Retina (tissue), 1 donor: ENCODE data around the gene KRTAP24-1.

Experiments used
- DNase-seq: peaks from one replicate; pipeline ENCODE4 v3.0.0-alpha.2; 2016

Gene KRTAP24-1, protein sequence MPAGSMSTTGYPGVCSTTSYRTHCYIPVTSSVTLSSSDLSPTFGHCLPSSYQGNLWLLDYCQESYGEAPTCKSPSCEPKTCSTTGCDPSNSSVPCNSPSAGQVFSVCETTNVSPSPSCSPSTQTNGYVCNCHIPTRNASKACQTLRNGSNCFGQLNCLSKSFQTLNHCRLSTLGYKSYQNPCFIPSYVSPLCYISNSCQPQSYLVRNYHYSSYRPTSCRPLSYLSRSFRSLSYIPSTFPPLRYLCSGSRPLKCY

DNA sequence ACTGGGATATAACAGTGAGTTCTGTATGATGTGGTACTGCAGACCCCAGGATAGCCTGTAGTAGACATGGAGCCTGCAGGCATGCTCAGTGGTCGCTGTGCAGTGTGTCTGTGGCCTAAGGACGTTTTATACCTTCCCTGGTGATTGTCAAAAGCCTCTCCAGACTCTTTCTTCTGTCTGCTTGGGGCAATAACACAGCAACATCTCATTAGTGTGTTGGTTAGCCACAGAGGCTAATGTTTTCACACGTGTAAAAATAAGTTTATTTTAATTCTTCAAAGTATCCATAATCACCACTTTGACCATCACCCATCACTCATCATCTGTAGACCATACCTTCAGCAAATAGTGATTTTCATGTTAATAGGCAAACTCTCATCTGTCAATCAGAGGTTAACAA, at the start of gene KRTAP24-1:
KRTAP24-1 (minus strand) TSS at position 101 of the 400 bp plus-strand sequence; CDS start at position 83, 18 bp downstream.
- DNase-seq, result no peak

DNA sequence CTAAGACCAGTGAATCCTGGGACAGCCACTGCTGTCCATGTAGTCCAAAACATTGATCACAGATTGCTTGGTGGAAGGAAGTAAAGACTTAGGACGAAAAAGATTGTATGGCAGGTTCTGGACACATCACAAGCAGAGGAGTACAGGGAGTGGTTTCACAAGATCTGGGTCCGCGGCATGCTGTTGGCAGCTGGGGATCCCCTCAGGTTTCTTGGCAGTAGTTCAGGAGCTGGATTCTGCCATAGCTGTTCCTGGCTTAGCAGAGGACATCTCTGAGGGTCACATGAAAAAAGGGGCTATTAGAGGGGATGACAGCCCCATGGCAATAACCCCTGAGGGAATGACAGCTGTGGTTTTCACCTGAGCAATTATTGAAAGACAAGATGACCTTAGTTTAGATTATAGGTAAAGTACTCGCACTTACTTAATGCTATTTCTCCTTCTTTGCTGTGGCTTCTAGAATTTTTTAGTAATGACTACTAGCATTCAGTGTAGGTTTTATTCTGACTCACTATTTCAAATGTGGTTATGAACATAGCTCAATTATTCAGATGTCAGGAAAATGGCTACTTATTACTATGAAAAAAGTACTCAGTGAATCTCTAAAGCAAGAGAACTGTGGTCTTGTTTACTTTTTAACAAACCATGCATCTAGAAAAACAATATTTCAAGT, 46.6 kb upstream of the KRTAP24-1 start:
- DNase-seq, result no peak

DNA sequence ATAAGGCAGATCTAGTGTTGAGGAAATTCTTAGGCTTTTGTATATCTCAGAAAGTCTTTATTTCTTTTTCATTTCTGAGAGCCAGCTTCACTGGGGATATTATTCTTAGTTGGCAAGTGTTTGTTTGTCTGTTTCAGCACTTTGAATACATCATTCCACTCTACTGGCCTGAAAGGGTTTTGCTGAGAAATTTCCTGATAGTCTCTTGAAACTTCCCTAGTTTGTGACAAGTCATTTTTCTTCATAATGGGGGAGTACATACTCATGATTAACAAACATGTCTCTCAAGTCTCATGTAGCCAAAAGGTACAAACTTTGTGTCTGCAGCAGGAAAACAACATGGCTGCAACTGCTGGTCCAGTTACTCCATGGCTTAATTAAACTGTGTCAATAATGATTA, 43.6 kb upstream of the KRTAP24-1 start:
- no peak for DNase-seq

DNA sequence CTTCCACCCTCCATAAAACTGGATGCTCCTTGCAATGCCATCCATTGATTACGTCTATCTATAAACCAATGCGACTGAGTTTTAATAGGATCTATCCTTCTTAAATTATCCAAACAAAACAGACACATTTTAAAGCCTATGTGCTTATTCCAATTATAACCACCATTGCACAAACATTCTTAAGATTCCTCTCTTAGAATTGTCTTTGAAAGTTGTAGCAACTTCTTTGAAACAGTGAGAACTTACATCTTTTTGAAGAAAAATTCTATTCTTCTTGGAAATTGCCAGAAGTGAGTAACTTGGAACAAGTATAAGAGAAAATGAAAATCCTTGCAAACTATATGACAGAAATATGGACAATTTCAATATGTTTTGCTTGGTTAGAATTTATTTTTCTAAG, 37.5 kb upstream of the KRTAP24-1 start, which contains the start of gene KRTAP26-1:
KRTAP26-1 (minus strand) TSS at position 101 of the 400 bp plus-strand sequence. CDS start 280 bp downstream, outside the sequence.
- DNase-seq, result no peak

DNA sequence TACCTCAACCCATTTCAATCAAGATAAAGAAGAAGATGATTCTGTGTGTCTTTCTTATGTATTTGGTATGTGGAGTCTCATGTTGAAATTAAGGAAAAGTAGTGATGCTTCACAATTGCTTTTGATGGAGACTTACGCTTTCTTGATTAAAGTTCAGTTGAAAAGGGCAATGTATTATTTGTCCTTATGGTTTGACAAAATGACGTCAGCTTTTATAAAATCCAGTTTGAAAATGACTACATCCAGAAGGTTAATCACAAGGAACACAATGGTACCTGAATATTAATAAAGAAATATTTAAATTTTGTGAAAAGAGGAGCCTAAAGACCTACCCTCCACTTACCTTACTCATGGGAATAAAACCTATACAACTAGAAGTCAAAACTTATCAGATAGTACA, 33.0 kb upstream of the KRTAP24-1 start:
- DNase-seq, result no peak

DNA sequence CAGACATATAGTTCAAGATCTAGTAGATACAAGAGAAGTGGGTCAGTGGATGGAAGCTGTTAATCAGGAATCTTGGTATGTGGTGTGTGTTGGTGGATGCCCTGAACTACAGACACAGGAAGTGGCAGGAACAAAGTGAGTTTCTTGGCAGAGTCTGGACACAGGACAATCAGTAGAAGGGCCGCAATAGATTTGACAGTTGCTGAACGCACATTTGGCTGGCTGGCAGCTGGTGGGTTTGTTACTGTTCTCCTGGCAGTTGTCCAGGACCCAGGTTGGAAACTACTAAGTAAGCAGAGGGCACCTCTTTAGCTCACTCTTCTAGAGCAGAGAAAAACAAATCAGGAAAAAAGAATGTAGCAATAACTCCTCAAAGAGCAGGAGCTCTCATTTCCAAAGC, 24.1 kb upstream of the KRTAP24-1 start:
- no peak for DNase-seq

DNA sequence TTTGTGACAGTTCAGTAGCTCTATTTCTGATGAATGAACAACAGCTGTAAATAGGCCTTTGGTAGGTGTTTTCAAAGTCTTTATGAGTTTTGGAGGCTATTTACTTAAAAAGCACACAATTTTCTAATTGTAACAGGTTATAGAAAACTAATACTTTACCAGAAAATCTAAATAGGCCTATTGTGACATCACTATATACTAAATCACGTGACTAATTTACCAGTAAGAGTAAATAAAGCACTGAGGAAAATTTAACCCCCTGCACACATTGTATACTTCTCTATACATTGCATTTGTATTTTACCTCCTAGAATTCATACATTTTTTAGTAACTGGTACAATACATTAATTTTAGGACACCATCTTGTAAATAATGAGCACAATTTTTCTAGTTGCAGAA, 22.4 kb upstream of the KRTAP24-1 start:
- DNase-seq, result no peak

DNA sequence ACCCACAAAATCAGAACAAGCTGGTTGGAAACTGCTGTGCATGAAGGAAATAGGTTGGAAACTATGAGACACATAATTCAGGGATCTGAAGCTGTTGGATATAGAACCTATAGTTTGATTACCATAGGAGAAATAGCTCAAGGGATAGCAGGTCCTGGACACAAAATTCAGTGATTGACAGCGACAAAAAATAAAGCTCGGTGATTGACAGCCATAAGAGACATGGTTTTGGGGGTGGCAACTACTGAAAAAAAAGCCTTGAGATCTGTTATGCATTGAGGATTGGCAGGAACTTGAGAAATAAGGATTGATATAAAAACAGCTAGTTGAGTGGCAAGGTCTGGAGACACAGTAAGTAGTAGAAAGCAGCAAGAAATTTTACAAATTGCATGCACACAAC, 6.5 kb upstream of the KRTAP24-1 start, which contains the start of gene KRTAP25-1:
KRTAP25-1 (minus strand) TSS at position 300 of the 400 bp plus-strand sequence; CDS start at position 276, 24 bp downstream.
- no peak for DNase-seq

DNA sequence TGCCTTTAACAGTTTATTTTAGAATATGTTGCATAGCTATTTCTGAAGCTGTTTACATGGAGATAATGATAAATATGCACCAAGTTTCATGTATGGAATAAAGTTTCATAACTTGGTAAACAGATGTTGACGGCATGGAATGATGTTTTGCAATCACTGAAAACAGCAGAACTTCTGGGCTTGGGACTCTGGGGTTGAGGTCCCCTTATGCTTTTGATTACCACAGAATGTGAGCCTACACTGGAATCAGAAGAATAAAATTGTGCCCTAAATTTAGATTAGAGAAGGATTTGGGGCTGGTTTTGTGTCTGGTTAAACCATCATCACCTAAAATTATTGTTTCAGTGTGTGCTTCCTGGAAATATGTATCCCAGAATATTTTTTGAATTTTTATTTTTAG, 11.1 kb downstream of the KRTAP24-1 start:
- DNase-seq, result no peak

DNA sequence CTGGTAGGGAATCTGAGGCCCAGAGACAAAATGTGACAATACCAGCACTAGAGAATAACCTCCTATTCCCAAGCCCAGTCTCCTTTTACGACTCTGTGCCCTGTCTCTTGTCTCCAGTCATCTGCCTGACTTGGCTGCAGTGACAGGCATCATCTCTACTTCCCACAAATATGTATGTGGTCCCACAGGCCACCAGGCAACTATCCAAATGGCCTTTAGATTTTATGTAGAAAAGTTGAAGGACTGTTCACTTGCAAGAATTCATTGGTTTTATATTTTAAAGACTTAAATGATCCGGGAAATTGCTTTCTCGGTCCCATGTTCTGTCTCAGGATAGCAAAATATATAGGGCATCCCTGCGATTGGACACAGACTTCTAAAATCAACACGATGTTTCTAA, 11.6 kb downstream of the KRTAP24-1 start:
- no peak for DNase-seq

DNA sequence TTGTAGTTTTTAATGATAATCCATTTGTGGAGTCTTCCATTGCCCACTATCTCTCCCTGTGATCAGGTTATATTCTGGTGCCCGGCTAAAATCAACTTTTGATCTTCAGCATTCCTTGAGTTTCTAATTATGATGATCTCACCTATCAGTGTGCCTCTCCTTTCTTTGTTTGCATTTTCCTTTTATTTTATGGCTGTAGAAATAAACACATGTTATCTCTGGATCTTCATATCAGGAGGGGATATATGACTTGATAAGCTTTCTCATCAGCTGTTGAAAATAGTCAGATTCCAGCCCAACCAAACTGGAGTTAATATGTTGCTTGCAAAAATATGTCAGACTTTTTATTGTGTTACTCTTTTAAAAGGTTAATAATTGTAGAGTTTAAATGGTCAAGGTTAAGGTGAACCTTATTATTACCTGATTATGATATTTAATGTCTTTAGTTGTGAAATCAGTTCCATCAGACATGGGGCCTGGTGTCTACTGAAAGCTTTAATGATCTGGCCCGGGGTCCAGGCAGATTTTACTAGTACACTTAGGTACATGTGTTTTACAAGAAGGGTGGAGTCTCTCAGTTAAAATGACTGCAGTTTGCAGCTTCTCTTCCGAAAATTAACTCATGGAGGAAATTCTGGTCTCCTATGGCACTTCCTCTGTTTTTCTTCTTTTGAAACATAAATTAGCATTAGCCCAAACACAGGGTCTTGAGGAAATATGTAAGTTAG, 12.8 kb downstream of the KRTAP24-1 start:
- no peak for DNase-seq

DNA sequence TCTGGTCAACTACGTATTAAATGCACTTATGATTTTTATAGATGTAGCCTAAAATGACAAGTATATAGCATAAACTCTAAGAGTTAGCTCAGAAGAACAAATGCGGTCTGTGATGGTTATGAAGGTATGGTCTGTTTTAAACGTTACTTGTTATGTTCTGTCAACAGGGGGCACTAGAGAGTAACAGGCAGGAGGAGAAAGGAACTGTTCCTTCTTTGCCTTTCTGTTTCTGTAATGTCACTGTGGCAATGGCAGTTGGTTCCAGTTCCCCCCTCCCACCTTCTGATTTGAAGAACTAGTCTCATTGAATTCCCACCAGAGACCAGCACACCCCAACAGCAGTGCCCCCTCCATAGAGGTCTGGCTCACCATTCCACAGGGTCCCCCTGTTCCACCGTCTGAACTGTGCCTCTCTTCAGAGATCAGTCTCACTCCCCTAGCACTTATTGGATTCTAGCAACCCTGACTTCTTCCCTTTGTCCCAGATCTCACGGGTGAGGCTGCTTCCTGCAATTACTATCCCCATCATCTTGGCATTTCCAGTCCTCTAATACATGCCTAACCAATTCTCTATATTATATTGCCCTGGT, 14.0 kb downstream of the KRTAP24-1 start:
- DNase-seq, result no peak

DNA sequence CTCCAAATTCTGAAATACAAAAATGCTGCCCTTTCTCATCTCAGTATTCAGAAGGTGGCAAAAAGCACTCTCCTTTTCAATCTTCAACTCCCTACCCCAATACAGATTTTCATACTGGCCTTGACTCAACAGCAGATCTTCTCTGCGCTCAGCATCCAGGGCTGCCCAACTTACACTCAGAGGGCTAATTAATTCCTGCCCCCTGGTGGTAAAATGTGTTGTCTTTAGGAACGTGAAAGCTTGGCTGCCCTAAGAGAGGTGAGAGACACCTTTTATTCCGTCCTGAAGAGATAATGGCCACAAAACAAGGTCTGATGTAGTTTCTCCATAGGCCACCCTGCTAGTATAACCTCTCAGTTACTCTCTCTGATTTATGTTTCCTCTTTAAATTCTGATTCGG, 25.0 kb downstream of the KRTAP24-1 start:
- no peak for DNase-seq

DNA sequence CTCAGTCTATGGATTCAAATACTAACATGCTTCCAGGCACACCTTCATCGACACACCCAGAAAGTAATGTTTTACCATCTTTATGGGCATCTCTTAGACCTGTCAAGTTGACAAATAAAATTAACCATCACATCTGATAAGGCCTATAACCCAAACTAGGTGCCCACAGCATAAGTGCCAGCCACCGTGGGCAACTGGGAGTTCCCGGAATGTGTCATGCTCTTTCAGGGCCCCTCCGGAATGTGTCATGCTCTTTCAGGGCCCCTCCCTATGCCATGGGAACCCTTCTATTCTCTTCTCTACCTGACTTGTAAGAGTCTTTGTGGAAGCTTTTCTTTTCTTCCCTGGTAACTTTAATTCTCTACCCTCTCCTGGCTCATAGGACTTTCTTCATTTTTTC, 26.6 kb downstream of the KRTAP24-1 start:
- no peak for DNase-seq

DNA sequence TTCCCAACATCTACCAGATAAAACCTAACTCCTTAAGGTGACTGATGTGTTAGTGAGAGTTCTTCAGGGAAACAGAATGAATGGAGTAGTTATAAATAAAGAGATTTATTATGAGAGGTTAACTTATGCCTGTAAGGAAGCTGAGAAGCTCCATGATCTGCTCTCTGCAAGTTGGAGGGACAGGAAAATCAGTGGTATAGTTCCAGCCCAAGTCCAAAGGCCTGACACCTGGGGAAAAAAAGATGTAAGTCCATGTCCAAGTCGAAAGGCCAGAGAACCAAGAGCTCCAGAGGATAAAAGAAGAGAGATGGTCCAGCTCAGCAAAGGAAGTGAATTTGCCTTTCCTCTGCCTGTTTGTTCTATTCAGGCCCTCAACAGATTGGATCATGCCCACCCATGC, 27.1 kb downstream of the KRTAP24-1 start:
- no peak for DNase-seq

DNA sequence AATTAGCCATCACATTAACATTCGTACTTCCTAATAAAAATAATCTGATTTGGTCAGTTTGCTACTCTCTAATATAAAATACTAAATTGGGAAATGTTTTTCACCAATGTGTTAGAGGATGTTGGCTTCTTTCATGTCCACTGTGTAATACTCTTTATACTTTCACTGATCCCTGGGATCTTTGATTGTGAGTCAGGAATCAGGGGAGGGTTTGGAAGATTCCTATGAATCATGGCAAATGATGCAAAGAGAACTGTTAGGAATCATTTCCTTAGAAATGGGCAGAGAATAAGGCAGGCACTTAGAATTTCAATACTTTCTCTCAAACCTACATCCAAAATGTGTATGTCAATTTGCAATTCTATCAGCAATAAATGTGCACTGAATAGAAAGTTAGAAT, 31.0 kb downstream of the KRTAP24-1 start:
- no peak for DNase-seq

DNA sequence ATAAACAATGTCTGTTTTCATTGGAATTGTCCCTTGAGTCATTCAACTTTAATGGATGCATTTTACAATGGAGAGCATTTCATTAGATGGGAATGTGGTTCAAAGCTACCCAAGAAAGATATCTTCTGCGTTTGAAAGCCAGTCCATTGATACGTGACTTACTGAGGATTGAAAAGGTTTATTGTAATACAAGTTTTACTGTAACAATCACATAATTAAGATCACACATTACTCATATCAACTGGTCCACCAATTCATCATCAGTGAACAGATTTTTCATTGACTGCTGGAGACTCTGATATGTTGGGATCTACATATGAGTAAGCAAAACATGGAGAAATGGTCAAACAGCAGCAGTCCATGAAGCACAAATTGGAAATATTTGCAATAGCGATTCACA, 32.8 kb downstream of the KRTAP24-1 start:
- no peak for DNase-seq

DNA sequence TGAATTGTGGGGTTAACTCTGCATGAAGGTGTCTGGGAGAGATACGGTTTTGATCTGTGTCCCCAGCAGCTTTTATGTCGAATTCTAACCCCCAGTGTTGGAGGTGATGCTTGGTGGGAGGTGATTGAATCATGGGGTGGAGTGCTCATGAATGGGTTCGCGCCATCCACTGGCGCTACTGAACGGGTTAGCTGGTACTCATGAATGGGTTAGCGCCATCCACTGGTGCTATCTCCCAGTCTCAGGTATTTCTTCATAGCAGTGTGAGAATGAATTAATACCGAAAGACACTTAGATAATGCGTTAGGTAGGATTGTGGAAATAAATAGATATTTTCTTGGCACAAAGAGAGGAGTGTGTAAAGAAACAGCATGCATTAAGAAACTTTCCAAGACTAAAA, 33.9 kb downstream of the KRTAP24-1 start:
- DNase-seq, result no peak

DNA sequence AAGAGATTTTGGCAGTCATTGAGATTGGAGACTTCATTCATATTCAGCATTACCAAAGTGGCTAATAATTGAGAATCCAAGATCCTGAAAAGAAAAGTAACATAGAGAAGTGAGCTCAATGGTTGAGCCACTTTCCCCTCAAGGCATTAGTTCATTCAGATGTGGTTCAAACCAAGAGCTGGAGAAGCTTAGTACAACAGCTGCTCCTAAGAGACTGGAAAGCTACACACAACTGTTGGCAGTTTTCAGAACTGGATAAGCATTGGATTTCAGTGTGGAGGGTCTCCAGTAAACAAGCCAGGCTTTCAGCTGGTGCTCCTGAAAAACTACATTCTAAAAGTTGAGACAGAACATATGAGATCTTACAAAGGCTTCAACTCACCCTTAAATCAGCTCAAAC, 37.7 kb downstream of the KRTAP24-1 start:
- DNase-seq, result no peak

DNA sequence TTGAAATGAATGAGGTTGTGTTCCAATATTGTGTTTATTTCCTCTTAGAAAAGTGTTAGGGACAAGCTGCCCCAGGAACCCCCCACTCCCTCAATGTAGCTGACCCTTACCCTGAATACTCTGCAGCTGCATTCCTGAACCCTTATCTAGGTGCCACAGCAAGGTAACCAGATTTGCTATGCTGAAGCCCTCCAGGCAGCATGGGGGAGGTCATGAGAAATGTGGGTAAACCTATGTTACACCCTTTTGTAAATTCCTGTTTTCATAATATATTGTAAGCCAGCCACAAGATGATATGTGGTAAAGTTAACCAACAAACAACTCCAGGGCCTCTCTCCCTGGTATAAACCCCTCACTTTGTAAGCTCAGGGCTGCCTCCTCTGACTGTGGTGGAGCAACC, 39.1 kb downstream of the KRTAP24-1 start:
- no peak for DNase-seq

DNA sequence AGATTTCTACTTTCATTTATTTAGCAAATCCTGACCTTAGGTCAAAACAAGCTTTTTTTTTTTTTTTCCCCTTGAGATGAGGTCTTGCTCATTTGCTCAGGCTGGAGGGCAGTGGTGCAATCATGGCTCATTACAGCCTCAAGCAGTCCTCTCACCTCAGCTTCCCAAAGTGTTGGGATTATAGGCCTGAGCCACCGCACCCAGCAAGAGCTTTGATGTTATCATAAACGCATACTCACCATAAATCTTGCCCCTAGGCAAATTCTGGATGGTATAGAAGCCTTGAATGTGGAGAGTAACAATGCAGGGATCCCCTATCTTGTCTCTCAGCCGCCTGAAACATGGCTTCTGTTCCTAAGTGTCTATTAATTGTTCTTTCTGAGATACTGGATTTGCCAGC, 42.1 kb downstream of the KRTAP24-1 start:
- DNase-seq, result no peak

DNA sequence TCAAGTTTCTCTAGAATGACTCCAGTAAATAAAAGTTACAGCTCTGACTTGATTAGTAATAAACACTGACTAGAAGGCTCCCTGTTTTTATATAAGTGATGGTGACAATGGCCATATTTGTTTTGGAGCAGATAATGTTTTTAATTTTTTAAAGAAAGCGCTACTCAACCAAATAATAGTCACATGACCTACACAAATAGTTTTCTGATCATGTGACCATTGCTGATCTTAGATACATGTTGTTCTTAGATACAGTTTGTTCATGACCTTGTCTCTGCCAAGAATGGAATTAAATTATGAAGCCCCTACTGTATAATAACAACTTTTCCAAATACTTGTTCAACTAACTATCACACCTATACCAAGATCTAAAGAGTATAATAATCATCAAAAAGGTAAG, 44.6 kb downstream of the KRTAP24-1 start:
- DNase-seq, result no peak

DNA sequence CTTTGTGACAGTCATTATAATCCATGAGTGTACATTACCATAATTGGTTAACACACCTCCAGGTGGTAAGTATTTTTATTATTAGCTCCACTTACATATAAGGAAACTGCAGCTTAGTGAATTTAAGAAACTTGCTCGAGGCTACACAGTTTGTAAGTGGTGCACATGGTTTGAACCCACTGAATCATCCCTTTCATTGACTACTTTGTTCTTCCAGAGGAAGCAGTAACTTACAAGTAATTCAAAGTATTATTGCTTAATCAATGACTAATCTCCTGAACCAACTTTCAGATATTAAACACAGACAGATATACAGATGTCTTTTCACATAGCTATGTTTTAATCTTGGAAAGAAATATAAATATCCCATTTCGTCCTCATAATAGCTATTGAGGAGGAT, 48.1 kb downstream of the KRTAP24-1 start:
- DNase-seq, result no peak

DNA sequence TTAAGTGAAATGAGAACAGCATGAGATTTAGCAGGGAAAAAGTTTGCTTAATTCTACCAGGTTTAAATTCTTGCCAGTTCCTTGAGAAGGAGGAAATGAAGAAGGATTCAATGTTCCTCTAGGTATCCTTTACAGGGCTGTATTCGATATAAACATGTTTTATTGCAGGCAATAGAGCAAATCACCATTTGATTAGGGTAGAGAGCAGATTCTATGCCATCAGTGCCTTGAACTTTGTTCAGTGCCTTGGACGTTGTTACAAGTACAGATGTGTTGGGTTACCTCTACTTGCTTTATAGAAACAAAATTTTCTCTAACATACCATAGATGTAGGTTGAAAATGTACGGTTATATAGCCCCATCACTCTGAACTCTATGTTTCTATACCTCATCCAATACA, 48.7 kb downstream of the KRTAP24-1 start:
- DNase-seq, result no peak
